Upper lobe of right lung (tissue), 1 donor: ENCODE measurements around the gene ZNF669. TPM values are rescaled to one million over a fixed set of nuclear protein-coding genes. Genes with fewer than 3 reads are reported as not detected.

ENCODE experiments used
- ATAC-seq: fragments of 200-7000 bp; cut with Tn5 transposase; one replicate; pipeline ENCODE4 v1.9.1; 2020; ENCODE audit warnings: mild to moderate bottlenecking, moderate library complexity
- DNase-seq: peaks from one replicate; pipeline ENCODE4 v3.0.0-alpha.2; 2020
- H3K27ac ChIP-seq: fragments of 200-600 bp; one replicate; pipeline ENCODE4 v1.8.0; 2022
- H3K27me3 ChIP-seq: fragments of 200-600 bp; one replicate; pipeline ENCODE4 v1.8.0; 2022; ENCODE audit warnings: mild to moderate bottlenecking
- H3K36me3 ChIP-seq: fragments of 200-600 bp; one replicate; pipeline ENCODE4 v1.8.0; 2022
- H3K4me1 ChIP-seq: fragments of 200-600 bp; one replicate; pipeline ENCODE4 v1.8.0; 2022
- H3K4me3 ChIP-seq: fragments of 200-600 bp; one replicate; pipeline ENCODE4 v1.8.0; 2022; ENCODE audit warnings: mild to moderate bottlenecking
- H3K9me3 ChIP-seq: fragments of 200-600 bp; one replicate; pipeline ENCODE4 v1.8.0; 2022
- intact Hi-C: fragments of 100-400 bp; cut with DNase I; formaldehyde crosslinking; loops from one replicate; pipeline ENCODE4 v1.11.0; 2022
- total RNA-seq: library from RNA; stranded (reverse); fragmentation: NEBNext Ultra II Directional; extraction: Animal tissue kit (Norgen Biotek cat#: 25700); gene quantifications from one replicate; pipeline ENCODE4 v1.2.1, GENCODE V29; 2021
- TF ChIP-seq, protein P1 (sequence below): fragments of 200-600 bp; IDR thresholded peaks from one replicate; pipeline ENCODE4 v1.8.0; 2022; ENCODE audit warnings: antibody characterized with exemption
- donor health status: DM: no; HTN: yes; CAD: no; lungs with severe emphysema.

ZNF669 gene
- total RNA-seq, 1 donor from 2014 or later = 8.9 TPM

DNA sequence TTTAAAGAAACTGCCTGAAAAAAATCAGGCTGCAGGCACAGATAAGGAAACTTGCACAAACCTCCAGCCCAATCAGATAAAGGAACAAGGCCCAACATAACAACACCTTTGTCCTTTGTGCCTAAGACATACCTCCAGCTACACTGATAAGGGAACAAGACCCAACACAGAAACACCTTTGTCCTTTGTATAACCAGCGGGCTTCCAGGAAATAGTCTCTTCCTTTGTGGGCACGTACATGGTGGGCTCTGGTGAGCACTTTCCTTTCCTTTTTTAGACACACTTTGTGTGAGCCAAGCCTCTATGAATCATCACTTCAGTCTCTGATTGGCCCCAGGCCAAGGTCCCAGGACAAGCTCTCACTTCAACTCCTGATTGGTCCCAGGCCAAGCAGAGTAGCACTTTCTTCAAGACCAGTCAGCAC lies 49.2 kb downstream of the ZNF669 start:
- no peak overlapping the region for H3K27ac ChIP-seq
- ATAC-seq (no peak), DNase-seq (no peak)
- no peak overlapping the region for H3K4me3 ChIP-seq
- no peaks in the 10 kb centered on the region for H3K36me3 ChIP-seq
- TF ChIP-seq, protein P1, sequence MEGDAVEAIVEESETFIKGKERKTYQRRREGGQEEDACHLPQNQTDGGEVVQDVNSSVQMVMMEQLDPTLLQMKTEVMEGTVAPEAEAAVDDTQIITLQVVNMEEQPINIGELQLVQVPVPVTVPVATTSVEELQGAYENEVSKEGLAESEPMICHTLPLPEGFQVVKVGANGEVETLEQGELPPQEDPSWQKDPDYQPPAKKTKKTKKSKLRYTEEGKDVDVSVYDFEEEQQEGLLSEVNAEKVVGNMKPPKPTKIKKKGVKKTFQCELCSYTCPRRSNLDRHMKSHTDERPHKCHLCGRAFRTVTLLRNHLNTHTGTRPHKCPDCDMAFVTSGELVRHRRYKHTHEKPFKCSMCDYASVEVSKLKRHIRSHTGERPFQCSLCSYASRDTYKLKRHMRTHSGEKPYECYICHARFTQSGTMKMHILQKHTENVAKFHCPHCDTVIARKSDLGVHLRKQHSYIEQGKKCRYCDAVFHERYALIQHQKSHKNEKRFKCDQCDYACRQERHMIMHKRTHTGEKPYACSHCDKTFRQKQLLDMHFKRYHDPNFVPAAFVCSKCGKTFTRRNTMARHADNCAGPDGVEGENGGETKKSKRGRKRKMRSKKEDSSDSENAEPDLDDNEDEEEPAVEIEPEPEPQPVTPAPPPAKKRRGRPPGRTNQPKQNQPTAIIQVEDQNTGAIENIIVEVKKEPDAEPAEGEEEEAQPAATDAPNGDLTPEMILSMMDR = no peak
- no peaks in the 10 kb centered on the region for H3K27me3 ChIP-seq
- H3K9me3 ChIP-seq = peaks cover 24% of the 10 kb centered on the region
- no peaks in the 10 kb centered on the region for H3K4me1 ChIP-seq
- intact Hi-C loops = no loop called here

Other genes with a start within 250 kb of the ZNF669 start
- gene AHCTF1, start 172.4 kb downstream of the ZNF669 start, total RNA-seq = 28.8 TPM
- gene ZNF695, start 96.3 kb downstream of the ZNF669 start, total RNA-seq = not detected
- gene ZNF670, start 25.5 kb downstream of the ZNF669 start, total RNA-seq = 3.2 TPM
- gene ZNF124, start 67.7 kb upstream of the ZNF669 start, total RNA-seq = 23.5 TPM
- gene VN1R5, start 151.7 kb upstream of the ZNF669 start, total RNA-seq = not detected
- gene ZNF496, start 227.5 kb upstream of the ZNF669 start, total RNA-seq = 28.0 TPM